ENCODE results near the gene PLEKHF1.

PLEKHF1 gene

GRCh38 chr19:29715701-29716581 lies 50.7 kb downstream of the PLEKHF1 start:
- no peak for DNase-seq (ENCODE audit: extremely low read depth, low read depth)
- TF ChIP-seq CTCF (IDR thresholded peaks at IDR 0.05; ENCODE audit: low read depth, low read length) = no peak

GRCh38 chr19:29717051-29717450 lies 51.8 kb downstream of the PLEKHF1 start:
- no peak for DNase-seq (ENCODE audit: extremely low read depth, low read depth)
- no peak for TF ChIP-seq CTCF (IDR thresholded peaks at IDR 0.05; ENCODE audit: low read depth, low read length)

- DNase-seq (ENCODE audit: extremely low read depth, low read depth) = no peak
- TF ChIP-seq CTCF (IDR thresholded peaks at IDR 0.05; ENCODE audit: low read depth, low read length) = no peak
These were observed 58.9 kb downstream of the PLEKHF1 start for GRCh38 chr19:29724102-29724641.

- no peak for TF ChIP-seq CTCF (IDR thresholded peaks at IDR 0.05; ENCODE audit: low read depth, low read length)
These were observed 59.5 kb downstream of the PLEKHF1 start for GRCh38 chr19:29724746-29725145.

More at GRCh38 chr19:29724746-29725145, 59.5 kb downstream of the PLEKHF1 start:
- no peak for DNase-seq (ENCODE audit: extremely low read depth, low read depth)

Data from AG09319 (cell line).